ENCODE data around the gene KRT3.

KRT3 gene

GRCh38 chr12:52813203-52813819 is 17.4 kb upstream of the KRT3 start:
- no peak for DNase-seq

GRCh38 chr12:52812749-52813148 is 16.8 kb upstream of the KRT3 start:
- no peak for DNase-seq

- no peak for DNase-seq
Measured at GRCh38 chr12:52812073-52812400, 16.1 kb upstream of the KRT3 start.

DNA sequence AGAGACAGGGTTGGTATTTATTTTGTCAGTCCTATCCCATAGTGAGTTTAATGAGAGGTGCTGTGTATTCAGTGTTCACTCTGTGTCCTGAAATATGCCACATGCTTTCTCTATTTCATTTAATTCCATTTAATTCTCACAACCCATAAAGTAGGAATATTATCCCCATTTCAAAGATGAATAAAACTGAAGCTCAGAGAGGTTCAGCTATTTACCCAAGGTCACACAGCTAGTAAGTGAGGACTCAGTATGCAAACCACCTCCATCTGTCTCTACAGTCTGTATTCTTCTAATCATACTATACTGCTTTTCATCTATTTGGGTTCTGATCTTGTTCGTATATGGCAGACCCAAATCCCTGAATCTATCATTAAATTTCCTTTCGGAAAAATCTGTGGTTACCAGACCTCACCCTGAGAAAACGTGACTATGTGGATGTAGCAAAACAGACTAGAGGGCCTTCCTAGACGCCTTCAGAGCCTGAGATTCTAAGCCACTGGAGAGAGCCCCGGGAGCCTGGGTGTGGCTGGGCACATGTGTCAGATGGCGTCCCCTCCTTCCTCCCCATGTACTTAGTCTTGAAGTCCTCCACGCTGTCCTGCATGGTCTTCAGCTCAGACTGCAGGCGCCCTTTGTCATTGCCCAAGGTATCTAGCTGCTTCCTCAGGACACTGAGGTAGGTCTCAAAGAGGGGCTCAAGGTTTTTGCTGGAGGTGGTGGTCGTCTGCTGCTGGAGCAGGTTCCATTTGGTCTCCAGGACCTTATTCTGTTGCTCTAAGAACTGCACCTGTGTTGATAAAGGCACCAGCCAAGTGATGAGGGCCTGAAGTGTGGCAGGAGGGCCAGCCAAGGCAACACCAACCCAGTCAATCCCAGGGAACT is 15.5 kb upstream of the KRT3 start:
- DNase-seq = no peak

- DNase-seq = no peak
Measured at GRCh38 chr12:52810554-52810953, 14.6 kb upstream of the KRT3 start.

DNA sequence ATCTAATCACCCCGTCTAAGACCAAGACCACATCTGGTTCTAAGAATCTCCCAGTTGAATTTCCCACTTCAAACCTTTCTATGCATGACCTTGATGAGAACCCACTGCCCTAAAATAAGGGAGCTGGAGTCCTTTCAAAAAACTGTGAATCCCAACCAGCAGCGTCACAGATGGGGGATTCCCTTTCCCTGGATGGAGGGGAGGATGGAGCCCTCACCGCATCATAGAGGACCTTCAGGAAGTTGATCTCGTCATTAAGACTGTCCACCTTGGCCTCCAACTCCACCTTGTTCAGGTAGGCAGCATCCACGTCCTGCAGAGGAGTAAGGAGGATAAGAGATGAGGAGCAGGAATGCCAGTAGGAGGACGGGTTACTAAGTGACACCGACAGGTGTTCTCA is 13.2 kb upstream of the KRT3 start:
- DNase-seq = no peak

- DNase-seq = no peak
Measured at GRCh38 chr12:52808573-52809160, 12.8 kb upstream of the KRT3 start.

DNA sequence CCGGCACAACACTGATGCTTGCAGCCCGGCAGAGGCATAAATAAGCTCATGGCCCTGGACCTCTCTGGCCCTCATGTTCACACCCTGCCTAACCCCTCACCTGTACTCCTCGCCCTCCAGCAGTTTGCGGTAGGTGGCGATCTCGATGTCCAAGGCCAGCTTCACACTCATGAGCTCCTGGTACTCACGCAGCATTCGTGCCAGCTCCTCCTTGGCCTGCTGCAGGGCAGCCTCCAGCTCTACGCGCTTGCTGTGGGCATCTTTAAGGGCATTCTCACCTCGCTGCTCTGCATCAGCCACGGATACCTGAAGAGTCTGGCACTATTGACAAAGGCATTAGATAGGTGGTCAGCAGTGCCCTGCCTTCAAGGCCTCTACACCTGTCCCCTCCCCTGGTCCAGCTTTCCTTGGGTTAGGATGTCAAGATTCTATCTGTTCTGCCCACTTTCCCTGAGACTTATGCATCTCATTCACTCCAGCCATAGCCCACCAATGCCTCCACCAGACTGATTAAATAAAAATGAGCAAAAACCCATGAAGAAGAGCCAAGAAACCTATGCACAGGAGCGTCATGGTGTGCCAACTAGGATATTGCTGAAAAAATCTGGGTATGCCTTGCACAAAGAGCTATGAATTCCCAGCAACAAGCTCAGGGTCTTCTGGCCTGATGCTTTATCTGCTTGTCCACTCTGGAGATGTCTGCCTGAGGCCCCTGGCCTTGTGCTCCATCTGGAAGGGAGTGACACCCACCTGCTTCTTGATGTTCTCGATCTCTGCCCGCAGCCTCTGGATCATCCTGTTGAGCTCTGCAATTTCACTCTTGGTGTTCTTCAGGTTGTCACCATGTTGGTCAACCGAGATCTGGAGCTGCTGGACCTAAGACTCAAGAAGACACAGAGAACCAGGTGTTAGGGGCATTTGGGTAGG is 11.9 kb upstream of the KRT3 start:
- DNase-seq = no peak

- DNase-seq = no peak
Measured at GRCh38 chr12:52806821-52807543, 11.1 kb upstream of the KRT3 start.

GRCh38 chr12:52806169-52806811 is 10.4 kb upstream of the KRT3 start:
- no peak for DNase-seq

- no peak for DNase-seq
Measured at GRCh38 chr12:52805739-52806138, 9.8 kb upstream of the KRT3 start.

DNA sequence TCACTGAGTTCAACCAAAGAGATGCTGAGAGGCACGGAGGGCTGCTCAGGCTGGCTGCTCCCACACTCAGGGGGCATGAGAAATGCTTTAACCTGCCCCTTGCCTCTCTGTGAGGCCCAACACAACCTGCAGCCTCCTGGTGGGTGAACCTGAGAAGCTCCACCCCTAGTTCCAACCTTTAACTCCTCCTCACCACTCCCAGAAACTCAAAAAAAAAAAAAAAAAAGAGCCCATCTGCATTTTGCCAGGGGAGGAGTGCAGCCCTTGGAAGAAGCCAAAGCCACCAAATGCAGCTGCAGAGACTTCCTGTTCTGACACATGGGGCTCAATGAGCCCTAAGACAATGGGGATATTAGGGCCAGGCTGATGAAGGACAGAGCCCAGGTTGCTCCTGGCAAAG is 9.1 kb upstream of the KRT3 start:
- no peak for DNase-seq

GRCh38 chr12:52802442-52802841 is 6.5 kb upstream of the KRT3 start:
- DNase-seq = no peak

- DNase-seq = no peak
Measured at GRCh38 chr12:52801773-52802172, 5.9 kb upstream of the KRT3 start.

DNA sequence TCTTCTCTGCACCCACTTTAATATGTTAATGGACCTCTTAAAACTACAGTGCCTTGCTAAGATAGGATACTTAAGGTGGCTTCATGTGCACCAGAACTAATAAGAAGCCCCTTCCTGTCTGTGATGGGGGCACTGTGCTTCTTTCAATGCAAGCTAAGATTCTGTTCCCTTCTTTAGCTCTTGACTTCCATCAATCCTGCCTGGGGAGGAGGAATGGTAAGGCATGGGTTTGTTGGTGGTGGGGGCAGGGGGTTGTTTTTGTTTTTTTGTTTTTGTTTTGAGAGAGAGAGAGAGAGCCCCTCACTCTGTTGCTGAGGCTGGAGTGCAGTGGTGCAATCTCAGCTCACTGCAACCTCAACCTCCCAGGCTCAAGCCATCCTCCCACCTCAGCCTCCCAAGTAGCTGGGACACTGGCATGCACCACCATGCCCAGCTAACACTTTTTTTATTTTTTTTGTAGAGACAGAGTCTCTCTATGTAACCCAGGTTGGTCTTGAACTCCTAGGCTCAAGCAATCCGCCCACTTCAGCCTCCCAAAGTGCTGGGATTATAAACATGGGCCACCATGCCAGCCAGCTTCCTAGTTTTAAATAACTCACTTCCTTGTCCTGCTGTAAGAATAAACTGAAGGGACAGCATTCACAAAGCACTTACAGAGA is 4.5 kb upstream of the KRT3 start:
- DNase-seq = no peak

DNA sequence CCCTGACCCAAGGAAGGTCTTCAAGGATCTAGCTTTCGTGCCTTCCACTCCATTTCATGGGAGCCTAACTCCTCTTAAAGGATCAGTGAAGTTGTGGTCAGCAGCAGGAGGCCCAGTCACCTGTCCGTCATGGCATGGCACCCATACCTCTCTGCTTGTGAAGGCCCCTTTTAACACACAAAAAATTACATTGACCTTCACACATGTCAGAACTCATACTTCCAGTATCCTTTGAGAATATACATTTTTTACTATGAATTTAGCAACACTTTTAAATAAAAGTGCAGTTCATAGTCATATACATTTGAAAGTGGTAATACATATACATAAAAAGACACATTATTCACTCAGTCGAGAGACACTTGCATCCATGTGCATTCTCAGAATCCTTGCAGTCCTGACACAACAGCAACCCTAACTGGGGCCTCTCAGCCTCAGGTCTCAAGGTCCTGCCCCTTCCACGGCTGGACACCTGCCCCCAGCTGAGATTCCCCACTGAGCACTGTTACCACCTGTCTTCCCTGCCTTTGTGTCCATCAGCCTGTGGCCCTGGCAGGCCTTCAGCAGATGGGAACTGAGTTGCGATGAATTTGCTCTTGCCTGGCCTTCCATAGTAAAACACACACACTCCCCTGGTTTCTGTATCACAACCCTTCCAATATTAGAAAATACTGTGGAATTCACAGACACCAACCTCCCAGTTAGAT is 3.7 kb upstream of the KRT3 start:
- no peak for DNase-seq

DNA sequence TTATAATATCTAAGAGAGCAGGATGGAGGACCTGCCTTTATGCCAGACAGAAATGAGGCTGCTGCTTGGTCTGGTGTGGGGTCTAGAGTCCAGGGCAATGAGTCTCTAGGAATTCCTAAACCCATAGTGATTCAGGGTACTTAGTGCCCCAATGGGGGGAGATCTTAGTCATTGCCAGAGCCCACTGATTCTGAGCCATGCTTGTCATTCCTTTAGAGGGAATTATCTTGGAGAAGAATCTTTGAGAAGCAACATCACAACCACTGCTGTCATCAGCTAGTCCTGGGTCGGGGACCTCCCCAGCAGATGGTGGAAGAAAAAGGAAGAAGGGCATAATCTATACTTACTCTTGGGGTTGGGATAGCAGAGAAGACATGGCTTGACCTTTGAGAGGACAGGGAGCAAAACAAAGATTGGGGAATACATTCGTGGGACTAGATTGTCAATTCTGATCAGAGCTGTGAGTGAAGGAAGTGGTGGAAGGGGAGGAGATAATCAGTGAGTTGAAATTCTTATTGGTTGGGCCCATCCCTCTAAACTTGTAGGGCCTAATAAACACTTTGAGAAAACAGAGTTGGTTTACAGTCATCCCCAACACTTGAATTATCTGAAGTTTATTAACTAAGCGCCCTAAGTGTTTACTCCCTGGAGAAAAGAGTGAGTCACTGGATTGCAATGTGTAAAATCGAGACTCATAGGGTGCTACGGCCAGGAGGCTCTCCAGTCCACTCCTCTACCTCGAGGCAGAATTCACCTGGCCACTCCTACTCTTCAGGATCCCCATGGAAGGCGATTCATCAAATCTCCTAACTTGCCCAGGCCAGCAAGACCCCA is 3.0 kb upstream of the KRT3 start:
- DNase-seq = no peak

- no peak for DNase-seq
Measured at GRCh38 chr12:52798003-52798670, 2.2 kb upstream of the KRT3 start.

DNA sequence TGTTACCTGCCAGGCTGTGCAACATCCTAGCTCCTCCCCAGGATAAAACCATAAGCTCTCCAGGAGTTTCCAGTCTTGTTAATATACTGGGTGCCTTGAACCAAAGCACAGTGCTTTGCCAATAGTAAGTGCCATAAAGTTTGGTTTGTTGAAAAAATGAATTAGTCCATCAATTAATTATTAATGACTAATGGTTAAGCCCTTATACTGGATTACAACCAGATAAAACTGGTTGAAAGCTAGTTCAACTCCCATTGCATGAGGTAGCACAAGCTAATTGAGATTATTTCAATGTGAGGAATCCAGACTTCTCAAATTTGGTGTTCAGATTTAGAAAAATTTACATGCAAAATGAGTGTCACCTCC is 1.6 kb upstream of the KRT3 start:
- no peak for DNase-seq

Data from activated CD4-positive, alpha-beta T cell treated with anti-CD3 and anti-CD28 coated beads, Interleukin-2, amount 50 U/mL, for 16 hours (primary cell).